HG02610 (cell line): Measurements from ENCODE around the gene AGFG2.

Experiments
- ATAC-seq: cut with Tn5 transposase; IDR thresholded peaks from one replicate; pipeline ENCODE4 v1.9.1; 2021; ENCODE audit warnings: mild to moderate bottlenecking, moderate library complexity; ENCODE audit not compliant: unreplicated experiment

AGFG2 gene

DNA sequence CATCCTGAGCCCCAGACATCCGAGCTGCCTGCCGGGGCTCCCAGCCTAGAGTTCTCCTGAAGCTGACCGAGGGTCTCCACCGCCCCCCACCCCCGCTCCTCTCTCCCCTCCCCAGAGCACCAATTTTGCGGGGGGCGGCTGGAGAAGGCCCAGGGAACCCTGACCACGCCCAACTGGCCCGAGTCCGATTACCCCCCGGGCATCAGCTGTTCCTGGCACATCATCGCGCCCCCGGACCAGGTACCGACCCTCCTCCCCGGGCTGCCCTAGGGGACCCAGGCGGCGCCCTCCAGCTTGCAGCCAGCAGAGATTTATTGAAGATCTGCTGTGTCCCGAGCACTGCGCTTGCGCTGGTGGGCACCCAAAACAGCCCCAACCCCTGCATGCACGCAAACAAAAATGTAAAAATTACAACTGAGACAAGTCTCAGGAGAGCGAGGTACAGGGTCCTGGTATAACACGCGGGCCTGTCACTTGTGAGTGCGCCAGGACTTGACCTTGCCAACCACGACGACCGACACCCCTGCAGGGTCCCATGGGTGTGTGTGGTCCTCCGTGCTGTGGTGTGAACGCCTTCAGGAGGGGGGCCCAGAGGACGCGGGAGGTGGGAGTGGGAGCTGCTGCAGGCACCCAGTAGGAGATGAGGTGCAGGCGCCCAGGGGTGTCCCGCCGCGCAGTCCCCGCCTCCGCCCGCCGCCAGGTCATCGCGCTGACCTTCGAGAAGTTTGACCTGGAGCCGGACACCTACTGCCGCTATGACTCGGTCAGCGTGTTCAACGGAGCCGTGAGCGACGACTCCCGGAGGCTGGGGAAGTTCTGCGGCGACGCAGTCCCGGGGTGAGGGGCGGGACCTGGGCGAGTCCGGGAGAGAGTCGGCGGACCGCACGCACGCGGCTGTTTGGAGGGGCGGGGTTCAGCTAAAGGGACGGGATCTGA lies 66.2 kb downstream of the AGFG2 start:
- no peak for ATAC-seq

DNA sequence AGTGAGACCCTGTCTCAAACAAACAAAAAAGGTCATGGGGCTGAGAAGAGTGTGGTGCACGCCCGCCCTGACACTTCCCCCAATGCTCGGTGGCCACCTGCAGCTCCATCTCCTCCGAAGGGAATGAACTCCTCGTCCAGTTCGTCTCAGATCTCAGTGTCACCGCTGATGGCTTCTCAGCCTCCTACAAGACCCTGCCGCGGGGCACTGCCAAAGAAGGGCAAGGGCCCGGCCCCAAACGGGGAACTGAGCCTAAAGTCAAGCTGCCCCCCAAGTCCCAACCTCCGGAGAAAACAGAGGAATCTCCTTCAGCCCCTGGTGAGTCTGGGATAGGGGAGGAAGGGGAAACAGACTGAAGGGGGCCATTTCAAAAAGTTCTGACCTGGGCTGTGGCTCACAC lies 67.3 kb downstream of the AGFG2 start:
- ATAC-seq, result no peak

- ATAC-seq, result no peak
Observed at GRCh38 chr7:100607111-100607510, 68.1 kb downstream of the AGFG2 start.

- no peak for ATAC-seq
Observed at GRCh38 chr7:100609958-100610357, 71.0 kb downstream of the AGFG2 start.

- ATAC-seq, result peak; percentile 90
Observed at GRCh38 chr7:100611983-100612729, 73.2 kb downstream of the AGFG2 start, which contains the start of gene MOSPD3. TSS of gene MOSPD3 (plus strand) at chr7:100612540. CDS start at chr7:100612792, 252 bp downstream.

DNA sequence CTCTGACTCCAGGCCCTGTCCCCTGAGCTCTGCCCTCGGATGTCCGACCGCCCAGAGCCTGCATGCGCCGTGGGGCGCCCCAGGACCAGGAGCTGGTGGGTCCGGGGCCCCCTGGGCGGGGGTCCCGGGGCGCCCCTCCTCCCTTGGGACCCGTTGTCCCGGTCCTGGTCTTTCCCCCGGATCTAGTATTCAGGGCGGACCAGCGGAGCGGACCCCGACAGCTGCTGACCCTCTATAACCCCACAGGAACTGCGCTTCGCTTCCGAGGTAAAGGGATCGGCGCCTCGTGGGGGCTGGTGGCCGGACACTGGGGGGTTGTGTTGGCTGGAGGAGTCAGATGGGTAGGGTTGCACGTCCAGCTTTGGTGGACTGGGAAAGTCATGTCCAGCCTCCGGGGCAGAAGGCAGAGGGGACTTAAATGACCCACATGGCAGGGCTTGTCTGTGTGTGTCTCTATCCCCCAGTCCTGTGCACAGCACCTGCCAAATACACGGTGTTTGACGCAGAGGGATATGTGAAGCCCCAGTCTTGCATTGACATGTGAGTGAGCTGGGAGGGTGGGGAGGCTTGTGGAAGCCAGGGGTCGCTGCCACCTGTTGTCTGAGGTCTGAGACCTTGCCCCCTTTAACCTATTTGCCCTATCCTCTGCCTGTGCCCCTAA lies 73.9 kb downstream of the AGFG2 start:
- no peak for ATAC-seq

GRCh38 chr7:100613412-100614175 lies 74.6 kb downstream of the AGFG2 start:
- no peak for ATAC-seq

GRCh38 chr7:100614308-100614861 lies 75.4 kb downstream of the AGFG2 start:
- ATAC-seq, result no peak
